HCT116 (cell line): Measurements from ENCODE around the gene CELA2B.

Experiments
- CEBPB ChIP-seq: IDR thresholded peaks from 2 replicates; pipeline ENCODE4 v1.6.1; 2012; ENCODE audit warnings: low read depth
- EZH2 ChIP-seq: fragments of 200-600 bp; sonication (generic); IDR thresholded peaks from 2 replicates; pipeline ENCODE4 v1.6.1; 2017; ENCODE audit warnings: antibody characterized with exemption, mixed run types
- POLR2A ChIP-seq: IDR thresholded peaks from 2 replicates; pipeline ENCODE4 v1.7.0; 2011; ENCODE audit warnings: borderline replicate concordance; ENCODE audit not compliant: insufficient read depth, insufficient read length; ENCODE audit errors: extremely low read depth
- POLR2AphosphoS5 ChIP-seq: IDR thresholded peaks from 2 replicates; pipeline ENCODE4 v1.6.1; 2011; ENCODE audit warnings: mild to moderate bottlenecking, low read depth, low read length, moderate library complexity
- RAD21 ChIP-seq: IDR thresholded peaks from 2 replicates; pipeline ENCODE4 v1.6.1; 2012; ENCODE audit warnings: low read depth, mild to moderate bottlenecking
- SIN3A ChIP-seq: IDR thresholded peaks from 2 replicates; pipeline ENCODE4 v1.6.1; 2012; ENCODE audit warnings: low read depth
- SRF ChIP-seq: IDR thresholded peaks from 2 replicates; pipeline ENCODE4 v1.6.1; 2012; ENCODE audit warnings: low read depth
- TCF7L2 ChIP-seq: IDR thresholded peaks from 2 replicates; pipeline ENCODE4 v1.7.0; 2011; ENCODE audit warnings: borderline replicate concordance, inconsistent platforms; ENCODE audit not compliant: insufficient read depth, insufficient read length; ENCODE audit errors: extremely low read depth
- YY1 ChIP-seq: IDR thresholded peaks from 2 replicates; pipeline ENCODE4 v1.6.1; 2011; ENCODE audit warnings: low read length, low read depth, moderate library complexity, mild to moderate bottlenecking; ENCODE audit not compliant: insufficient replicate concordance; ENCODE audit errors: extremely low read depth
- TF ChIP-seq, protein P1 (sequence below): IDR thresholded peaks from 2 replicates; pipeline ENCODE4 v1.6.1; 2012
- TF ChIP-seq, protein P2 (sequence below), 3 experiments: fragments of 200-600 bp in 1 of 3; sonication (generic) in 1 of 3; IDR thresholded peaks in 2 of 3; conservative IDR thresholded peaks in 1 of 3; 2 replicates each; pipeline ENCODE4 v1.5.1; 2012 to 2017; ENCODE audit warnings: low read depth in 2 of 3, low read length in 2 of 3, antibody characterized with exemption in 1 of 3, borderline replicate concordance in 1 of 3, control low read depth in 1 of 3, mild to moderate bottlenecking in 1 of 3, mixed read lengths in 1 of 3, mixed run types in 1 of 3, moderate library complexity in 1 of 3; ENCODE audit not compliant: insufficient read depth in 1 of 3
- TF ChIP-seq, protein P3 (sequence below): IDR thresholded peaks from 2 replicates; pipeline ENCODE4 v1.6.1; 2012; ENCODE audit warnings: low read depth
- TF ChIP-seq, protein P4 (sequence below): IDR thresholded peaks from 2 replicates; pipeline ENCODE4 v1.6.1; 2012

DNA sequence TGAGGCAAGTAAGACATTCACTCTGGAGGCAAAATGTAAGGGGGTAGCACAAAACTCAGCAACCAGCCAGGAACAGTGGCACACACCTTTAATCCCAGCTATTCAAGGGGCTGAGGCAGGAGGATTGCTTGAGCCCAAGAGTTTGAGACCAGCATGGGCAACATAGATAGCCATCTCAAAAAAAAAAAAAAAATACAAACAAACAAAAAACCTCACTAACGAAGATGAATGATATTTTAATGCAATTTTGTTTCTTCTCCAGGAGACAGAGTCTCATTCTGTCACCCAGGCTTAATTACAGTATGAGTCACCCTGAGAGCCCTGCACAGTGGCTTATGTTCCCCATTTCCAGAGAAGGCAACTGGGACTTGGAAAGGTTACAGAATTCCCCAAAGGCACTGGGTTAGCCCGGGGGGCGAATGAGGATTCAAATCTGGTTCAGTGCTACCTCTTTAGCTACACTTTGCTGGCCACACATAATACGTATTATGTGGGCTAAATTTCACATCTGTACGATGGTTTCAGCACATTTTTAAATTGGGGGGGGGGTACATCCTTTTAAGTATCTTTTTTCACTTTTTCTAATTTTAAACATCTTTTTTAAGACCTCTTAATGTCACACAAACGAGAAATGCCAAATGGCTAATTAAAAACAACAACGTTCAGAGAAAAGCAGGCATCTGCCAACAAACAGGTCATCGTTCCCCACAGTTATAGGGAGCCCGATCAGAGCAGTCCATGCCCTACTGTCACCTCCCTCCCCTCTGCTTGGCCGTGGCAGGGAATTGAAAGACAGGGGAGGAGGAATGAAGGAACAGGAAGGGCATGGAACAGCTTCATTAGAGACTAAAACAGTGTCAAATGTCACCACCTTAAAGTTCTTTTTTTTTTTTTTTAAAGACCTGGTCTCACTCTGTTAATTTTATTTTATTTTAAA lies 15.9 kb upstream of the CELA2B start:
- no peak for TF ChIP-seq YY1
- TF ChIP-seq, protein P1, sequence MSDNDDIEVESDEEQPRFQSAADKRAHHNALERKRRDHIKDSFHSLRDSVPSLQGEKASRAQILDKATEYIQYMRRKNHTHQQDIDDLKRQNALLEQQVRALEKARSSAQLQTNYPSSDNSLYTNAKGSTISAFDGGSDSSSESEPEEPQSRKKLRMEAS, result no peak
- TF ChIP-seq, protein P2, sequence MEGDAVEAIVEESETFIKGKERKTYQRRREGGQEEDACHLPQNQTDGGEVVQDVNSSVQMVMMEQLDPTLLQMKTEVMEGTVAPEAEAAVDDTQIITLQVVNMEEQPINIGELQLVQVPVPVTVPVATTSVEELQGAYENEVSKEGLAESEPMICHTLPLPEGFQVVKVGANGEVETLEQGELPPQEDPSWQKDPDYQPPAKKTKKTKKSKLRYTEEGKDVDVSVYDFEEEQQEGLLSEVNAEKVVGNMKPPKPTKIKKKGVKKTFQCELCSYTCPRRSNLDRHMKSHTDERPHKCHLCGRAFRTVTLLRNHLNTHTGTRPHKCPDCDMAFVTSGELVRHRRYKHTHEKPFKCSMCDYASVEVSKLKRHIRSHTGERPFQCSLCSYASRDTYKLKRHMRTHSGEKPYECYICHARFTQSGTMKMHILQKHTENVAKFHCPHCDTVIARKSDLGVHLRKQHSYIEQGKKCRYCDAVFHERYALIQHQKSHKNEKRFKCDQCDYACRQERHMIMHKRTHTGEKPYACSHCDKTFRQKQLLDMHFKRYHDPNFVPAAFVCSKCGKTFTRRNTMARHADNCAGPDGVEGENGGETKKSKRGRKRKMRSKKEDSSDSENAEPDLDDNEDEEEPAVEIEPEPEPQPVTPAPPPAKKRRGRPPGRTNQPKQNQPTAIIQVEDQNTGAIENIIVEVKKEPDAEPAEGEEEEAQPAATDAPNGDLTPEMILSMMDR (IDR thresholded peaks at IDR 0.05 in 2 of 3, conservative IDR thresholded peaks at IDR 0.05 in 1 of 3; ENCODE audit: borderline replicate concordance in 1 of 3, insufficient read depth in 1 of 3, low read depth in 2 of 3, low read length in 2 of 3), result no peak
- no peak for TF ChIP-seq POLR2A
- no peak for TF ChIP-seq EZH2
- no peak for TF ChIP-seq POLR2AphosphoS5
- TF ChIP-seq SRF, result no peak
- TF ChIP-seq CEBPB, result no peak
- no peak for TF ChIP-seq SIN3A
- no peak for TF ChIP-seq RAD21
- TF ChIP-seq TCF7L2, result no peak
- TF ChIP-seq, protein P3, sequence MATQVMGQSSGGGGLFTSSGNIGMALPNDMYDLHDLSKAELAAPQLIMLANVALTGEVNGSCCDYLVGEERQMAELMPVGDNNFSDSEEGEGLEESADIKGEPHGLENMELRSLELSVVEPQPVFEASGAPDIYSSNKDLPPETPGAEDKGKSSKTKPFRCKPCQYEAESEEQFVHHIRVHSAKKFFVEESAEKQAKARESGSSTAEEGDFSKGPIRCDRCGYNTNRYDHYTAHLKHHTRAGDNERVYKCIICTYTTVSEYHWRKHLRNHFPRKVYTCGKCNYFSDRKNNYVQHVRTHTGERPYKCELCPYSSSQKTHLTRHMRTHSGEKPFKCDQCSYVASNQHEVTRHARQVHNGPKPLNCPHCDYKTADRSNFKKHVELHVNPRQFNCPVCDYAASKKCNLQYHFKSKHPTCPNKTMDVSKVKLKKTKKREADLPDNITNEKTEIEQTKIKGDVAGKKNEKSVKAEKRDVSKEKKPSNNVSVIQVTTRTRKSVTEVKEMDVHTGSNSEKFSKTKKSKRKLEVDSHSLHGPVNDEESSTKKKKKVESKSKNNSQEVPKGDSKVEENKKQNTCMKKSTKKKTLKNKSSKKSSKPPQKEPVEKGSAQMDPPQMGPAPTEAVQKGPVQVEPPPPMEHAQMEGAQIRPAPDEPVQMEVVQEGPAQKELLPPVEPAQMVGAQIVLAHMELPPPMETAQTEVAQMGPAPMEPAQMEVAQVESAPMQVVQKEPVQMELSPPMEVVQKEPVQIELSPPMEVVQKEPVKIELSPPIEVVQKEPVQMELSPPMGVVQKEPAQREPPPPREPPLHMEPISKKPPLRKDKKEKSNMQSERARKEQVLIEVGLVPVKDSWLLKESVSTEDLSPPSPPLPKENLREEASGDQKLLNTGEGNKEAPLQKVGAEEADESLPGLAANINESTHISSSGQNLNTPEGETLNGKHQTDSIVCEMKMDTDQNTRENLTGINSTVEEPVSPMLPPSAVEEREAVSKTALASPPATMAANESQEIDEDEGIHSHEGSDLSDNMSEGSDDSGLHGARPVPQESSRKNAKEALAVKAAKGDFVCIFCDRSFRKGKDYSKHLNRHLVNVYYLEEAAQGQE, result no peak
- TF ChIP-seq, protein P4, sequence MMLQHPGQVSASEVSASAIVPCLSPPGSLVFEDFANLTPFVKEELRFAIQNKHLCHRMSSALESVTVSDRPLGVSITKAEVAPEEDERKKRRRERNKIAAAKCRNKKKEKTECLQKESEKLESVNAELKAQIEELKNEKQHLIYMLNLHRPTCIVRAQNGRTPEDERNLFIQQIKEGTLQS, result no peak
